Hepatocyte (in vitro differentiated cells): ENCODE results near the gene FHOD3. TPM values are rescaled to one million over a fixed set of nuclear protein-coding genes. Genes with fewer than 3 reads are reported as not detected.

Experiments used
- DNase-seq: peaks from one replicate; pipeline ENCODE4 v3.0.0-alpha.2; 2016; ENCODE audit warnings: low spot score
- H2AFZ ChIP-seq: fragments of 200-600 bp; sonication (generic); 2 replicates; pipeline ENCODE4 v1.6.0; 2016; ENCODE audit warnings: antibody characterized with exemption, mild to moderate bottlenecking
- H3K27ac ChIP-seq: fragments of 200-600 bp; sonication (generic); 2 replicates; pipeline ENCODE4 v1.5.1; 2016; ENCODE audit warnings: mild to moderate bottlenecking
- H3K27me3 ChIP-seq: fragments of 200-600 bp; sonication (generic); 2 replicates; pipeline ENCODE4 v1.6.1; 2016
- H3K36me3 ChIP-seq: fragments of 200-600 bp; sonication (generic); replicated peaks from 2 replicates; pipeline ENCODE4 v1.5.1; 2016; ENCODE audit warnings: low read depth; ENCODE audit not compliant: insufficient read depth
- H3K4me1 ChIP-seq: fragments of 200-600 bp; sonication (generic); 2 replicates; pipeline ENCODE4 v1.5.1; 2016; ENCODE audit warnings: mild to moderate bottlenecking, moderate library complexity; ENCODE audit not compliant: insufficient read depth
- H3K4me2 ChIP-seq: fragments of 200-600 bp; sonication (generic); 2 replicates; pipeline ENCODE4 v1.6.0; 2016
- H3K4me3 ChIP-seq: fragments of 200-600 bp; sonication (generic); 2 replicates; pipeline ENCODE4 v1.5.1; 2016; ENCODE audit warnings: mild to moderate bottlenecking
- H3K79me2 ChIP-seq: fragments of 200-600 bp; sonication (generic); 2 replicates; pipeline ENCODE4 v1.6.0; 2017; ENCODE audit warnings: mild to moderate bottlenecking
- H3K9me2 ChIP-seq: fragments of 200-600 bp; sonication (generic); replicated peaks from 2 replicates; pipeline ENCODE4 v1.6.0; 2017; ENCODE audit warnings: mild to moderate bottlenecking; ENCODE audit not compliant: insufficient read depth
- H3K9me3 ChIP-seq: fragments of 200-600 bp; sonication (generic); 2 replicates; pipeline ENCODE4 v1.5.1; 2016; ENCODE audit warnings: low read depth, mild to moderate bottlenecking
- H4K20me1 ChIP-seq: fragments of 200-600 bp; sonication (generic); 2 replicates; pipeline ENCODE4 v1.6.0; 2016; ENCODE audit warnings: mild to moderate bottlenecking; ENCODE audit not compliant: insufficient read depth, poor library complexity, severe bottlenecking
- EZH2 ChIP-seq: fragments of 200-600 bp; sonication (generic); IDR thresholded peaks from 2 replicates; pipeline ENCODE4 v1.6.1; 2016; ENCODE audit warnings: antibody characterized with exemption, mild to moderate bottlenecking, borderline replicate concordance
- EZH2phosphoT487 ChIP-seq: fragments of 200-600 bp; sonication (generic); IDR thresholded peaks from one replicate; pipeline ENCODE4 v1.6.1; 2018; ENCODE audit warnings: antibody characterized with exemption, mild to moderate bottlenecking, low read depth, moderate library complexity; ENCODE audit not compliant: unreplicated experiment, severe bottlenecking
- WGBS: methylation state at CpG from one replicate; pipeline ENCODE4 v1.1.6; 2016; ENCODE audit warnings: low lambda C conversion rate; ENCODE audit errors: missing lambda C conversion rate; 5-methylcytosine and 5-hydroxymethylcytosine counted together
- polyA plus RNA-seq: library from polyadenylated mRNA; unstranded; fragments of >200 nt; fragmentation: Nextera tagmentation; extraction: Ambion mirVana; gene quantifications from 2 replicates; pipeline ENCODE4 v1.2.1, GENCODE V29; 2016
- total RNA-seq: library from RNA; depleted of rRNA; stranded (reverse); fragments of >200 nt; gene quantifications from 2 replicates; pipeline ENCODE4 v1.2.3, GENCODE V29; 2014
- TF ChIP-seq, protein P1 (sequence below): fragments of 200-600 bp; sonication (generic); IDR thresholded peaks from 2 replicates; pipeline ENCODE4 v1.5.1; 2016; ENCODE audit warnings: antibody characterized with exemption, mild to moderate bottlenecking; ENCODE audit not compliant: poor library complexity

The FHOD3 gene
- total and polyA plus RNA-seq, 2 experiments from 2014 or later, result 1.7 to 2.7 TPM

DNA sequence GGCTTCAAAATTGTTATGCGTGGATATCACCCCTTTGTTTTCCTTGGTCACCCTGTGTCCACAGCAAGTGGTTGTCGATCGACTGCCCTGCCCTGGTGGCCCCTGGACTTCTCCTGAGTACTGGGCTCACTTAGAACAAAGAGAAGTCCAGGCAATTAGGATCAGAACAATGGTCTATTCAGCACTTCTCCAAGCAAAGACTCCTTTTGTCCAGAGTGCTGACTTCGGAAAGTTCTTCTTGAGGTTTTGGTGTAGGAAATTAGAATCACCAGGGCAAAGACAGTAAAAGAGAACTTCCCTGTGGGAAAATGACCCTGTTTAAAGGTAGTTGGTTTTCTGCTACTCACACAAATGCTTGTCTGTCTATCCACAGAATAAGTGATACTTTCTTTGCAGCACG lies 173.9 kb downstream of the FHOD3 start:
- Histone ChIP-seq H3K27me3 (no peaks in the 10 kb centered on the region), H3K36me3 (no peaks in the 10 kb centered on the region), H3K9me2 (no peaks in the 10 kb centered on the region), H2AFZ (no peak overlapping the region), H3K9me3 (no peaks in the 10 kb centered on the region), H4K20me1 (no peaks in the 10 kb centered on the region), H3K4me2 (no peak overlapping the region), H3K4me3 (no peak overlapping the region), H3K79me2 (no peaks in the 10 kb centered on the region), H3K27ac (no peak overlapping the region), H3K4me1 (no peaks in the 10 kb centered on the region)
- WGBS, result 71% methylated on average over 5 of the region's 5 CpGs
- DNase-seq, result no peak
- TF ChIP-seq EZH2phosphoT487 (no peak), EZH2 (no peak)

DNA sequence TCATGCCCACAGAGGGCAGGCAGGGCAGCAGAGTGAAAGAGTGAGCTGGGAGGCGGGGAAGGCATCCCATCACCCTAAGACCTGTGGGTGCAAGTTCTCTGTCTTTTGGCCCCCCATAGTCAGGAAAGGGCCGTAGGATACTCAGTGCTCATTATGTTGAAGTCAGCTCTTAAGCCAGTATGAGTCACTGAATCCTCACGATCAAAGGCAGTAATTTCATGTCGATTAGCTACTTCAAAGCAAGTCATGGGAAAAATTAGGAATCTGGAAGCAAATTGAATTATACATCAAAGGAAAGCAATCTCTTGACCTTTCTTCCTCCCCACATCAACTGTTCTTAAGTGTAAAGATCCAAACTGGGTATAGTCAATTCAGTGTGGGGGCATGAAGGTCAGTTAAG lies 178.9 kb downstream of the FHOD3 start:
- Histone ChIP-seq H4K20me1 (no peaks in the 10 kb centered on the region), H3K36me3 (no peaks in the 10 kb centered on the region), H3K4me3 (no peak overlapping the region), H3K4me2 (no peak overlapping the region), H2AFZ (no peak overlapping the region), H3K79me2 (no peaks in the 10 kb centered on the region), H3K9me2 (no peaks in the 10 kb centered on the region), H3K27me3 (no peaks in the 10 kb centered on the region), H3K9me3 (no peaks in the 10 kb centered on the region), H3K27ac (no peak overlapping the region), H3K4me1 (no peaks in the 10 kb centered on the region)
- no peak for DNase-seq
- WGBS, result 68% methylated on average over 4 of the region's 4 CpGs
- TF ChIP-seq EZH2phosphoT487 (no peak), EZH2 (no peak)
- TF ChIP-seq, protein P1, sequence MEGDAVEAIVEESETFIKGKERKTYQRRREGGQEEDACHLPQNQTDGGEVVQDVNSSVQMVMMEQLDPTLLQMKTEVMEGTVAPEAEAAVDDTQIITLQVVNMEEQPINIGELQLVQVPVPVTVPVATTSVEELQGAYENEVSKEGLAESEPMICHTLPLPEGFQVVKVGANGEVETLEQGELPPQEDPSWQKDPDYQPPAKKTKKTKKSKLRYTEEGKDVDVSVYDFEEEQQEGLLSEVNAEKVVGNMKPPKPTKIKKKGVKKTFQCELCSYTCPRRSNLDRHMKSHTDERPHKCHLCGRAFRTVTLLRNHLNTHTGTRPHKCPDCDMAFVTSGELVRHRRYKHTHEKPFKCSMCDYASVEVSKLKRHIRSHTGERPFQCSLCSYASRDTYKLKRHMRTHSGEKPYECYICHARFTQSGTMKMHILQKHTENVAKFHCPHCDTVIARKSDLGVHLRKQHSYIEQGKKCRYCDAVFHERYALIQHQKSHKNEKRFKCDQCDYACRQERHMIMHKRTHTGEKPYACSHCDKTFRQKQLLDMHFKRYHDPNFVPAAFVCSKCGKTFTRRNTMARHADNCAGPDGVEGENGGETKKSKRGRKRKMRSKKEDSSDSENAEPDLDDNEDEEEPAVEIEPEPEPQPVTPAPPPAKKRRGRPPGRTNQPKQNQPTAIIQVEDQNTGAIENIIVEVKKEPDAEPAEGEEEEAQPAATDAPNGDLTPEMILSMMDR, result no peak

DNA sequence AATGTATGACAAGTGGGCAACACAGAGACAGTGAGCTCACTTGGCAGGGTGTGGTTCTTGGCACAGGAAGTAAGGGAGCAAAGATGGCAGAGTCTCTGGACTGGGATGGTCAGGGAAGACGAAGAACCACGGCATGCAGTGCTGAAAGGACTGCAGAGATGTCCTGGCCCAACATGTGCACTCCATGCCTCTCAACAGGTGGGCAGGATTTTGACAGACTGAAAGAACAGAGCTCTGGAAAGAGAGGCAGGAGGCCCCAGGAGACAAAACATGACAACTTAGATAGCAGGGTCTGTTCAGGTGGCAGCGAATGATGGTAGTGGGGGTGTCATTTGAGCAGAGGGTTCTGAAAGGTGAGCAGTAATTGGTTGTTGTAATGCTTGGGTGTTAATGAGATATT lies 180.3 kb downstream of the FHOD3 start:
- no peaks in the 10 kb centered on the region for H3K4me1 ChIP-seq
- no peaks in the 10 kb centered on the region for H3K27me3 ChIP-seq
- H3K9me3 ChIP-seq, result no peaks in the 10 kb centered on the region
- no peak overlapping the region for H3K4me3 ChIP-seq
- H3K79me2 ChIP-seq, result no peaks in the 10 kb centered on the region
- no peak overlapping the region for H3K4me2 ChIP-seq
- TF ChIP-seq EZH2 (no peak), EZH2phosphoT487 (no peak)
- TF ChIP-seq, protein P1, result no peak
- H3K27ac ChIP-seq, result no peak overlapping the region
- no peaks in the 10 kb centered on the region for H3K36me3 ChIP-seq
- H2AFZ ChIP-seq, result no peak overlapping the region
- no peaks in the 10 kb centered on the region for H3K9me2 ChIP-seq
- WGBS, result 92% methylated on average over 3 of the region's 3 CpGs
- H4K20me1 ChIP-seq, result no peaks in the 10 kb centered on the region
- DNase-seq, result no peak

GRCh38 chr18:36481201-36481657 lies 183.7 kb downstream of the FHOD3 start:
- no peak for DNase-seq
- Histone ChIP-seq H3K9me2 (no peaks in the 10 kb centered on the region), H3K4me3 (no peak overlapping the region), H3K27me3 (no peaks in the 10 kb centered on the region), H3K79me2 (no peaks in the 10 kb centered on the region), H2AFZ (no peak overlapping the region), H3K4me1 (no peaks in the 10 kb centered on the region), H3K4me2 (no peak overlapping the region), H4K20me1 (no peaks in the 10 kb centered on the region), H3K36me3 (no peaks in the 10 kb centered on the region), H3K27ac (no peak overlapping the region), H3K9me3 (no peaks in the 10 kb centered on the region)
- WGBS, result 34% methylated on average over 4 of the region's 4 CpGs
- TF ChIP-seq EZH2phosphoT487, result no peak
- no peak for TF ChIP-seq EZH2
- TF ChIP-seq, protein P1, result no peak
